ENCODE measurements around the gene TIPARP.

The TIPARP gene, protein sequence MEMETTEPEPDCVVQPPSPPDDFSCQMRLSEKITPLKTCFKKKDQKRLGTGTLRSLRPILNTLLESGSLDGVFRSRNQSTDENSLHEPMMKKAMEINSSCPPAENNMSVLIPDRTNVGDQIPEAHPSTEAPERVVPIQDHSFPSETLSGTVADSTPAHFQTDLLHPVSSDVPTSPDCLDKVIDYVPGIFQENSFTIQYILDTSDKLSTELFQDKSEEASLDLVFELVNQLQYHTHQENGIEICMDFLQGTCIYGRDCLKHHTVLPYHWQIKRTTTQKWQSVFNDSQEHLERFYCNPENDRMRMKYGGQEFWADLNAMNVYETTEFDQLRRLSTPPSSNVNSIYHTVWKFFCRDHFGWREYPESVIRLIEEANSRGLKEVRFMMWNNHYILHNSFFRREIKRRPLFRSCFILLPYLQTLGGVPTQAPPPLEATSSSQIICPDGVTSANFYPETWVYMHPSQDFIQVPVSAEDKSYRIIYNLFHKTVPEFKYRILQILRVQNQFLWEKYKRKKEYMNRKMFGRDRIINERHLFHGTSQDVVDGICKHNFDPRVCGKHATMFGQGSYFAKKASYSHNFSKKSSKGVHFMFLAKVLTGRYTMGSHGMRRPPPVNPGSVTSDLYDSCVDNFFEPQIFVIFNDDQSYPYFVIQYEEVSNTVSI

DNA sequence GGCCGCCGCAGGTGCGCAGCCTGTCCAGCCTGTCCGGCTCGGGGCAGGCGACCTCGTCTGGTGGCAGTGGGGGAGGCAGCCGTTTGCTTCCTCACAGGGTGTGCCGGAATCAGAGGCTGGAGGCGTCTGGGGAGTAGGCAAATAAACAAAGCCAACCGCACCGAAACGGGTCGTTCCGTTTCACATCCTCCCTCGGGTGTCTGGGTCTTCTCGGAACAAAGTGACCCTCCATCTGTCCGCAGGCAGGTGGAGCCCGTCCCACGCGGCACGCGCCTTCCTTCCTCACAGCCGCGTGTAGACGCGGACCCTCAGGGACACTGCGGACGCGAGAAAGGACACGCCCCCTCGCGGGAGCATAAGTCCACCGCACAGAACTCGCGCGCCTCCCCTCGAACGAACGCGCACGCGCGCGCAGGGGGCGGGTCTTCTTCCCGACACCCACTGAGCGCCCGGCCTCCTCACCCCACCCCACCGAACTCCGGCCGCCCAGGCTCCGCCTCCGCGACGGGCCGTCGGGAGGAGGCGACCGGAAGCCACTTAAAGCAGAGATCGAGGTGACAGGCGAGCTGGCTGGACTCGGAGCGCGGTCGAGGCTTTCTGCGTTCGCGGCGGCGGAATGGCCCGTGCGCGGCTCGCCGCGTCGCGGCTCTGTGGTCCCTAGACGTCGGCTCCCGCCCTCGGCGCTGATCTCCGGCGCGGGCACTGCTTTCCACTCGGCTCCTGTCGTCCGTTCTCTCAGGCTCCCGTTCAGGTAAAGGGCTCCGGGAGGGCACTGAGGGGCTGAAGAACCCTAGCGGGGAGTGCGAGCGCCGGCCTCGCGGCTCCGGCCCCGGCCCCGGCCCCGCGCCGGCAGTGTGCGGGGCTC, at the start of gene TIPARP:
Gene TIPARP (plus strand): TSS at position 545 of the 865 bp plus-strand sequence. CDS start 3,108 bp downstream, outside the sequence.
- no peak for TF ChIP-seq EZH2phosphoT487 (IDR thresholded peaks at IDR 0.05; ENCODE audit: borderline replicate concordance)
- TF ChIP-seq, protein P1, sequence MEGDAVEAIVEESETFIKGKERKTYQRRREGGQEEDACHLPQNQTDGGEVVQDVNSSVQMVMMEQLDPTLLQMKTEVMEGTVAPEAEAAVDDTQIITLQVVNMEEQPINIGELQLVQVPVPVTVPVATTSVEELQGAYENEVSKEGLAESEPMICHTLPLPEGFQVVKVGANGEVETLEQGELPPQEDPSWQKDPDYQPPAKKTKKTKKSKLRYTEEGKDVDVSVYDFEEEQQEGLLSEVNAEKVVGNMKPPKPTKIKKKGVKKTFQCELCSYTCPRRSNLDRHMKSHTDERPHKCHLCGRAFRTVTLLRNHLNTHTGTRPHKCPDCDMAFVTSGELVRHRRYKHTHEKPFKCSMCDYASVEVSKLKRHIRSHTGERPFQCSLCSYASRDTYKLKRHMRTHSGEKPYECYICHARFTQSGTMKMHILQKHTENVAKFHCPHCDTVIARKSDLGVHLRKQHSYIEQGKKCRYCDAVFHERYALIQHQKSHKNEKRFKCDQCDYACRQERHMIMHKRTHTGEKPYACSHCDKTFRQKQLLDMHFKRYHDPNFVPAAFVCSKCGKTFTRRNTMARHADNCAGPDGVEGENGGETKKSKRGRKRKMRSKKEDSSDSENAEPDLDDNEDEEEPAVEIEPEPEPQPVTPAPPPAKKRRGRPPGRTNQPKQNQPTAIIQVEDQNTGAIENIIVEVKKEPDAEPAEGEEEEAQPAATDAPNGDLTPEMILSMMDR (conservative IDR thresholded peaks at IDR 0.05; ENCODE audit: low read length): peak; percentile 76
- Histone ChIP-seq H3K79me2 (ENCODE audit: insufficient read depth, low read length) (peaks cover 35% of the 10 kb centered on the region), H3K9ac (ENCODE audit: low read depth, low read length, poor library complexity, severe bottlenecking) (peak within 1 kb of the TSS; percentile 80), H4K20me1 (ENCODE audit: insufficient read depth, low read length, poor library complexity, severe bottlenecking) (peaks cover 39% of the 10 kb centered on the region), H3K9me2 (replicated peaks; ENCODE audit: low read depth, low read length) (no peaks in the 10 kb centered on the region), H3K4me1 (ENCODE audit: insufficient read depth, low read length, poor library complexity, severe bottlenecking) (peaks cover 38% of the 10 kb centered on the region), H3K36me3 (ENCODE audit: insufficient read depth, low read length) (peaks cover 7% of the 10 kb centered on the region; the same call in 1 of the 2 replicates), H3K27me3 (ENCODE audit: insufficient read depth, low read length, poor library complexity, severe bottlenecking) (no peaks in the 10 kb centered on the region), H3K4me2 (ENCODE audit: low read depth, low read length, poor library complexity, severe bottlenecking) (peak within 1 kb of the TSS; percentile 85), H3K9me3 (ENCODE audit: insufficient read depth, low read depth, low read length) (no peaks in the 10 kb centered on the region), H3K4me3 (ENCODE audit: low read length, poor library complexity, severe bottlenecking) (peak within 1 kb of the TSS; percentile 85), H2AFZ (ENCODE audit: low read length) (peak within 1 kb of the TSS; percentile 85), H3F3A (ENCODE audit: low read depth) (no peaks in the 10 kb centered on the region)

DNA sequence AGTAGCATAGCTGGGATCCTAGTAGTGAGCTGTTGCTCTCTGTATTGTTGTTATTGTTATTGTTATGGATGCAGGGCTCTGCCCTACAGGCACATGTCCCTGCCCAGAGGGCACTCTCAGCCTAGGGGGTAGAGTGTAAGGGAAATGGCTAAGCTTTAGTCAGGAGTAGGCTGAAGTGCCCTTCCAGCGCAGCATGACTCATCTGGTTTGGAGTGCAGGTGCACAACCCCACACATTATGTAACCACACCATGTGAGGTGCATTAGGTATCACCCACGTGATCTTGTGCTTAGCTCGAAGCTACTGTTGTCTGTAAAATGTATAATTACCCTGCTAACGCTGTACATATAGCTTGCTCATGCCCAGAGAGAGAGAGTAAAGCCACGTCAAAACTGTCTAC, 48.3 kb upstream of the TIPARP start:
- H3K9ac ChIP-seq (ENCODE audit: low read depth, low read length, poor library complexity, severe bottlenecking): no peak overlapping the region
- no peaks in the 10 kb centered on the region for H3K27me3 ChIP-seq (ENCODE audit: insufficient read depth, low read length, poor library complexity, severe bottlenecking)
- H3K36me3 ChIP-seq (ENCODE audit: insufficient read depth, low read length): no peaks in the 10 kb centered on the region
- H2AFZ ChIP-seq (ENCODE audit: low read length): no peak overlapping the region
- no peaks in the 10 kb centered on the region for H3K9me2 ChIP-seq (replicated peaks; ENCODE audit: low read depth, low read length)
- no peaks in the 10 kb centered on the region for H3K9me3 ChIP-seq (ENCODE audit: insufficient read depth, low read depth, low read length)
- no peak overlapping the region for H3K4me2 ChIP-seq (ENCODE audit: low read depth, low read length, poor library complexity, severe bottlenecking)
- TF ChIP-seq EZH2phosphoT487 (IDR thresholded peaks at IDR 0.05; ENCODE audit: borderline replicate concordance): no peak
- TF ChIP-seq, protein P1 (conservative IDR thresholded peaks at IDR 0.05; ENCODE audit: low read length): no peak
- H4K20me1 ChIP-seq (ENCODE audit: insufficient read depth, low read length, poor library complexity, severe bottlenecking): no peaks in the 10 kb centered on the region
- H3K4me3 ChIP-seq (ENCODE audit: low read length, poor library complexity, severe bottlenecking): no peak overlapping the region
- no peaks in the 10 kb centered on the region for H3K79me2 ChIP-seq (ENCODE audit: insufficient read depth, low read length)
- H3F3A ChIP-seq (ENCODE audit: low read depth): no peaks in the 10 kb centered on the region
- peaks cover 5% of the 10 kb centered on the region for H3K4me1 ChIP-seq (ENCODE audit: insufficient read depth, low read length, poor library complexity, severe bottlenecking)

DNA sequence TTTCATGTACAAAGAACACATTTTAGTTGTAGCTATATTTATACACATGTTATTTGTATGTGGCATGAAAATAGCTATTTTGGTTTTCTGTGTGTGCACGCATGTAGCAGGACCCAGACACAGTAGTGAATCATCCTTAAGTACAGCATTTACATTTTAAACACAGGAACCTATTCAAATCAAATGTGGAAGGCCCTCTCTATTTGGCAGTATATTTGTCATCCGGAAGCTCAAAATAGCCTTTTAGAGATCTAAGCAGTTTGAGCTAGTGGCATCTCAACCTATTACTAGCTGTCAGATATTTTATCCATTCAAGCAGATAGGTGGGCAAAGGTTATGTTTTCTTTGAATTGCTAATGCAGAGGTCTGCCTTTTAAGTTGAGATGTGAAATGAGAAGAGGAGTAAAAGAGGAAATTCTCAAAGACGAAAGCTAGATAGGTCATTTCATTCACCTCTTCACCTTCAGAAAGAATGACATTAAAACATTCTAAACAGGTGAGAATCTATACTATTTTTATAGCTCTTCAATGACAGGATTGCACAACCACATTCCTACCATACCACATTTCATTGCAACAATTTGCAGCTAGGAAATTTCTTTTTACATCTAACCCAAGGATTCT, 46.3 kb upstream of the TIPARP start:
- Histone ChIP-seq H3K79me2 (ENCODE audit: insufficient read depth, low read length) (no peaks in the 10 kb centered on the region), H3K36me3 (ENCODE audit: insufficient read depth, low read length) (no peaks in the 10 kb centered on the region), H3K27me3 (ENCODE audit: insufficient read depth, low read length, poor library complexity, severe bottlenecking) (no peaks in the 10 kb centered on the region), H3K4me3 (ENCODE audit: low read length, poor library complexity, severe bottlenecking) (no peak overlapping the region), H4K20me1 (ENCODE audit: insufficient read depth, low read length, poor library complexity, severe bottlenecking) (no peaks in the 10 kb centered on the region), H3K4me1 (ENCODE audit: insufficient read depth, low read length, poor library complexity, severe bottlenecking) (peaks cover 5% of the 10 kb centered on the region), H3K9me3 (ENCODE audit: insufficient read depth, low read depth, low read length) (no peaks in the 10 kb centered on the region), H3K9ac (ENCODE audit: low read depth, low read length, poor library complexity, severe bottlenecking) (no peak overlapping the region), H3K9me2 (replicated peaks; ENCODE audit: low read depth, low read length) (no peaks in the 10 kb centered on the region), H3F3A (ENCODE audit: low read depth) (no peaks in the 10 kb centered on the region), H3K4me2 (ENCODE audit: low read depth, low read length, poor library complexity, severe bottlenecking) (no peak overlapping the region), H2AFZ (ENCODE audit: low read length) (no peak overlapping the region)
- TF ChIP-seq, protein P1 (conservative IDR thresholded peaks at IDR 0.05; ENCODE audit: low read length): no peak
- TF ChIP-seq EZH2phosphoT487 (IDR thresholded peaks at IDR 0.05; ENCODE audit: borderline replicate concordance): no peak
